Mesothelial cell of epicardium (in vitro differentiated cells): ENCODE results near the gene RFX3. TPM values are rescaled to one million over a fixed set of nuclear protein-coding genes. Genes with fewer than 3 reads are reported as not detected.

Experiments used
- DNase-seq, 2 experiments: peaks; one replicate each; pipeline ENCODE4 v3.0.0; 2021; ENCODE audit warnings: low spot score in 2 of 2; ENCODE audit not compliant: unreplicated experiment in 2 of 2
- H3K27ac Mint-ChIP-seq: 2 replicates; pipeline ENCODE4 v1.8.0; 2021; ENCODE audit warnings: mixed read lengths
- H3K27me3 Mint-ChIP-seq: 2 replicates; pipeline ENCODE4 v1.8.0; 2021; ENCODE audit warnings: low read depth, mixed read lengths
- H3K36me3 Mint-ChIP-seq: 2 replicates; pipeline ENCODE4 v1.8.0; 2021; ENCODE audit warnings: mixed read lengths
- H3K4me1 Mint-ChIP-seq: 2 replicates; pipeline ENCODE4 v1.8.0; 2021; ENCODE audit warnings: mixed read lengths
- H3K4me3 Mint-ChIP-seq: 2 replicates; pipeline ENCODE4 v1.8.0; 2021; ENCODE audit warnings: mild to moderate bottlenecking, moderate library complexity, mixed read lengths
- H3K9me3 Mint-ChIP-seq: 2 replicates; pipeline ENCODE4 v1.8.0; 2021; ENCODE audit warnings: mixed read lengths
- CTCF ChIP-seq: fragments of 200-600 bp; sonication (generic); IDR thresholded peaks from one replicate; pipeline ENCODE4 v1.5.0; 2021; ENCODE audit warnings: antibody characterized with exemption; ENCODE audit not compliant: unreplicated experiment
- total RNA-seq: library from RNA; stranded (reverse); gene quantifications from 3 replicates; pipeline ENCODE4 v1.2.1, GENCODE V29; 2021

Gene RFX3
- total RNA-seq, 1 donor from 2014 or later = 42.5 TPM

- Mint-ChIP-seq H3K9me3 (no peaks in the 10 kb centered on the region), H3K4me3 (no peak overlapping the region), H3K36me3 (peaks cover 21% of the 10 kb centered on the region), H3K4me1 (peaks cover 2% of the 10 kb centered on the region), H3K27ac (no peak overlapping the region), H3K27me3 (no peaks in the 10 kb centered on the region)
- DNase-seq = no peak
- no peak for TF ChIP-seq CTCF
Observed at GRCh38 chr9:3263698-3264097, 262.1 kb downstream of the RFX3 start.

- Mint-ChIP-seq H3K9me3 (no peaks in the 10 kb centered on the region), H3K4me3 (no peak overlapping the region), H3K27ac (peak overlapping the region; percentile 52), H3K4me1 (peaks cover 2% of the 10 kb centered on the region), H3K36me3 (peaks cover 21% of the 10 kb centered on the region), H3K27me3 (no peaks in the 10 kb centered on the region)
- TF ChIP-seq CTCF = no peak
- no peak for DNase-seq
Observed at GRCh38 chr9:3262826-3263529, 262.8 kb downstream of the RFX3 start.

- no peak for DNase-seq
- Mint-ChIP-seq H3K27me3 (no peaks in the 10 kb centered on the region), H3K9me3 (no peaks in the 10 kb centered on the region), H3K27ac (no peak overlapping the region), H3K4me3 (no peak overlapping the region), H3K4me1 (peaks cover 2% of the 10 kb centered on the region), H3K36me3 (peaks cover 28% of the 10 kb centered on the region)
- no peak for TF ChIP-seq CTCF
Observed at GRCh38 chr9:3261484-3261883, 264.3 kb downstream of the RFX3 start.

- Mint-ChIP-seq H3K4me1 (no peaks in the 10 kb centered on the region), H3K27me3 (no peaks in the 10 kb centered on the region), H3K4me3 (no peak overlapping the region), H3K36me3 (peaks cover 44% of the 10 kb centered on the region), H3K9me3 (no peaks in the 10 kb centered on the region), H3K27ac (no peak overlapping the region)
- DNase-seq = no peak
- no peak for TF ChIP-seq CTCF
Observed at GRCh38 chr9:3256571-3257330, 269.1 kb downstream of the RFX3 start.

- no peak for DNase-seq
- Mint-ChIP-seq H3K4me3 (no peak overlapping the region), H3K36me3 (peaks cover 51% of the 10 kb centered on the region), H3K9me3 (no peaks in the 10 kb centered on the region), H3K4me1 (no peaks in the 10 kb centered on the region), H3K27ac (no peak overlapping the region), H3K27me3 (no peaks in the 10 kb centered on the region)
- TF ChIP-seq CTCF = no peak
Observed at GRCh38 chr9:3251309-3251708, 274.5 kb downstream of the RFX3 start.
